ENCODE data around the gene CROCC2. TPM values are rescaled to one million over a fixed set of nuclear protein-coding genes. Genes with fewer than 3 reads are reported as not detected.

CROCC2 gene
- total and polyA plus RNA-seq, 2 of the 13 experiments (the other 11 are each of a cell fraction or from before 2014, with no cell fraction given) = not detected

- TF ChIP-seq CERS6 (CRISPR knock-in tag; IDR thresholded peaks at IDR 0.05) (no peak), SIX1 (CRISPR knock-in tag; IDR thresholded peaks at IDR 0.05; ENCODE audit: borderline replicate concordance) (no peak; the same call in 1 of the 2 replicates), AKNA (CRISPR knock-in tag; IDR thresholded peaks at IDR 0.05; ENCODE audit: borderline replicate concordance) (no peak), ZNF460 (CRISPR knock-in tag; IDR thresholded peaks at IDR 0.05; ENCODE audit: borderline replicate concordance) (peak; percentile 42; the same call in 1 of the 2 replicates), MIXL1 (CRISPR knock-in tag; IDR thresholded peaks at IDR 0.05) (peak; percentile 70), MIER2 (CRISPR knock-in tag; IDR thresholded peaks at IDR 0.05) (peak; percentile 79), SRSF4 (IDR thresholded peaks at IDR 0.05; ENCODE audit: low read depth, low read length, poor library complexity, severe bottlenecking) (no peak), MYPOP (CRISPR knock-in tag; IDR thresholded peaks at IDR 0.05) (peak; percentile 76; the same call in 1 of the 2 replicates), NFRKB (IDR thresholded peaks at IDR 0.05) (no peak), SAP130 (CRISPR knock-in tag; IDR thresholded peaks at IDR 0.05; ENCODE audit: low read depth) (peak; percentile 94), ZNF513 (CRISPR knock-in tag; conservative IDR thresholded peaks at IDR 0.05) (no peak), RFX5 (IDR thresholded peaks at IDR 0.05; ENCODE audit: low read depth, low read length) (0 out of 2 replicates have a peak, but pooled peaks have one; percentile 15), BRCA1 (CRISPR knock-in tag; IDR thresholded peaks at IDR 0.05) (peak; percentile 90; the same call in 1 of the 2 replicates), POLR2AphosphoS5 (IDR thresholded peaks at IDR 0.05; ENCODE audit: low read depth, low read length) (peak; percentile 60), EP300 (IDR thresholded peaks at IDR 0.05; ENCODE audit: low read depth in 2 of 2, low read length in 2 of 2) (peak; percentile 48 to 80; a peak in 3 of 4 replicates), EP300 (CRISPR knock-in tag; IDR thresholded peaks at IDR 0.05; ENCODE audit: borderline replicate concordance) (peak; percentile 67), NAIF1 (CRISPR knock-in tag; IDR thresholded peaks at IDR 0.05; ENCODE audit: borderline replicate concordance) (no peak), SIN3B (IDR thresholded peaks at IDR 0.05; ENCODE audit: low read length) (no peak), NFKB2 (CRISPR knock-in tag; IDR thresholded peaks at IDR 0.05; ENCODE audit: borderline replicate concordance) (peak; percentile 46; the same call in 1 of the 2 replicates), FOSL2 (CRISPR knock-in tag; IDR thresholded peaks at IDR 0.05) (peak; percentile 71), IRX3 (CRISPR knock-in tag; IDR thresholded peaks at IDR 0.05; ENCODE audit: borderline replicate concordance, low read depth) (no peak), CHD2 (IDR thresholded peaks at IDR 0.05; ENCODE audit: low read depth, low read length) (no peak)
Observed at GRCh38 chr2:240873805-240874714, 32.1 kb upstream of the CROCC2 start (continued).

Data from HepG2 (cell line).